Measurements from ENCODE around the gene TRIM16. TPM values are rescaled to one million over a fixed set of nuclear protein-coding genes. Genes with fewer than 3 reads are reported as not detected.

The TRIM16 gene
- total RNA-seq, 3 donors from 2014 or later (not counting 1 experiment from before 2014, with no cell fraction given) = 2.4 to 4.7 (median 3.8) TPM

Other genes with a start within 250 kb of the TRIM16 start
- 10 to 100 TPM in 2 of 3 donors, 1 to 10 TPM in 1; 5.5 to 14.0 (median 11.8) TPM for gene CDRT4, start 216.7 kb downstream of the TRIM16 start, total RNA-seq
- gene TVP23C, start 120.8 kb downstream of the TRIM16 start, total RNA-seq = 10 to 100 TPM; 28.2 to 45.4 (median 40.4) TPM
- gene FBXW10B, start 64.6 kb downstream of the TRIM16 start, total RNA-seq = under 1 TPM in 1 of 3 donors, not detected in 2; 0.79 TPM
- gene ZNF286A, start 15.4 kb upstream of the TRIM16 start, total RNA-seq = 10 to 100 TPM; 14.9 to 20.8 (median 18.8) TPM
- not detected for gene TBC1D26, start 48.0 kb upstream of the TRIM16 start, total RNA-seq